ENCODE measurements around the gene MUC22.

DNA sequence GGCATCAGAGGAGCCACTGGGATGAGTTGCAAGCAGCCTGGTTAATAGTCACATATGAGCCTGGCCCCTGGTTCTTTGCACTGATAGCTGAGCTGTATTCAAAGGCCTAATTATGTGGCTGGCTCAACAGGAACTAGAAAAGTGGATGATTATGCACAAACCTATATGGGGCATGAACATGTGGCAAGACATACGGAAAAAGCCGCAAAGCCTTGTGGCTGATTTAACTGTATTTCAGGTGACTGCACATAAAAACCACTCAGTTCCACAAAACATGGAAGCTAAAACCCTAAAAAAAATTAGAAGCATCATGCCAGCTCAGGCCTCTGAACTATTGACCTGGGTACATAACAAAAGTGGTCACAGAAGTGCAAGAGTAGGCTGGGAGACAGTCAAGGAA lies 13.0 kb upstream of the MUC22 start:
- TF ChIP-seq SUZ12 (IDR thresholded peaks at IDR 0.05; ENCODE audit: extremely low read depth, insufficient read depth, insufficient read length) (no peak), YY1 (IDR thresholded peaks at IDR 0.05; ENCODE audit: insufficient read depth, insufficient read length) (no peak)
